ENCODE results near the gene PLPP1. TPM values are rescaled to one million over a fixed set of nuclear protein-coding genes. Genes with fewer than 3 reads are reported as not detected.
A peak's percentile ranks its signal among the peaks of the same experiment; 100 is the strongest.

PLPP1 gene
- total and polyA plus RNA-seq, 8 donors: 56.2 to 93.6 (median 85.1) TPM

DNA sequence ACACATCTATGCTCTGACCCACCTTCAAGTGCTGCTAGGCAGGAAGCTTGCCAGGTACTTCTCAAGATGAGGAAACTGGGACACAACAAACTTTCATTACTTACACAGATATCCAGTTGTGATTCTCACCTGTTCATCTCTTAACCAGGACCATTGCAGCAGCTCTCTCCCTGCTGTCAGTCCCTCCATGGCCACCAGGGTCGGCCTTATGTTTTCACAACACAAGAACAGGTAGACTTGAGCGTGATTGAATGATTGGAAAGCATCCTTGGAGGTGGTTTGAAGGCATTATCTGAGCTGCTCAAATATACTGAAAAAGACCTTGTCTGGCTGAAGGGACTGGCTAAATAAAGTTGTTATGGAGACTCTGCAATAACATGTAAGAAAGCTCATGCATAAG is 132.6 kb downstream of the PLPP1 start:
- DNase-seq (no peak), ATAC-seq (no peak)
- Histone ChIP-seq H3K9me3 (no peaks in the 10 kb centered on the region), H3K36me3 (peaks cover 0 to 72% of the 10 kb centered on the region in 2 donors), H3K27ac (no peak overlapping the region), H3K4me1 (no peaks in the 10 kb centered on the region), H3K4me3 (no peak overlapping the region), H3K27me3 (no peaks in the 10 kb centered on the region)
- intact Hi-C loops (cut with DNase I): no loop called here
- TF ChIP-seq, protein P1, sequence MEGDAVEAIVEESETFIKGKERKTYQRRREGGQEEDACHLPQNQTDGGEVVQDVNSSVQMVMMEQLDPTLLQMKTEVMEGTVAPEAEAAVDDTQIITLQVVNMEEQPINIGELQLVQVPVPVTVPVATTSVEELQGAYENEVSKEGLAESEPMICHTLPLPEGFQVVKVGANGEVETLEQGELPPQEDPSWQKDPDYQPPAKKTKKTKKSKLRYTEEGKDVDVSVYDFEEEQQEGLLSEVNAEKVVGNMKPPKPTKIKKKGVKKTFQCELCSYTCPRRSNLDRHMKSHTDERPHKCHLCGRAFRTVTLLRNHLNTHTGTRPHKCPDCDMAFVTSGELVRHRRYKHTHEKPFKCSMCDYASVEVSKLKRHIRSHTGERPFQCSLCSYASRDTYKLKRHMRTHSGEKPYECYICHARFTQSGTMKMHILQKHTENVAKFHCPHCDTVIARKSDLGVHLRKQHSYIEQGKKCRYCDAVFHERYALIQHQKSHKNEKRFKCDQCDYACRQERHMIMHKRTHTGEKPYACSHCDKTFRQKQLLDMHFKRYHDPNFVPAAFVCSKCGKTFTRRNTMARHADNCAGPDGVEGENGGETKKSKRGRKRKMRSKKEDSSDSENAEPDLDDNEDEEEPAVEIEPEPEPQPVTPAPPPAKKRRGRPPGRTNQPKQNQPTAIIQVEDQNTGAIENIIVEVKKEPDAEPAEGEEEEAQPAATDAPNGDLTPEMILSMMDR (IDR thresholded peaks at IDR 0.05): no peak

DNA sequence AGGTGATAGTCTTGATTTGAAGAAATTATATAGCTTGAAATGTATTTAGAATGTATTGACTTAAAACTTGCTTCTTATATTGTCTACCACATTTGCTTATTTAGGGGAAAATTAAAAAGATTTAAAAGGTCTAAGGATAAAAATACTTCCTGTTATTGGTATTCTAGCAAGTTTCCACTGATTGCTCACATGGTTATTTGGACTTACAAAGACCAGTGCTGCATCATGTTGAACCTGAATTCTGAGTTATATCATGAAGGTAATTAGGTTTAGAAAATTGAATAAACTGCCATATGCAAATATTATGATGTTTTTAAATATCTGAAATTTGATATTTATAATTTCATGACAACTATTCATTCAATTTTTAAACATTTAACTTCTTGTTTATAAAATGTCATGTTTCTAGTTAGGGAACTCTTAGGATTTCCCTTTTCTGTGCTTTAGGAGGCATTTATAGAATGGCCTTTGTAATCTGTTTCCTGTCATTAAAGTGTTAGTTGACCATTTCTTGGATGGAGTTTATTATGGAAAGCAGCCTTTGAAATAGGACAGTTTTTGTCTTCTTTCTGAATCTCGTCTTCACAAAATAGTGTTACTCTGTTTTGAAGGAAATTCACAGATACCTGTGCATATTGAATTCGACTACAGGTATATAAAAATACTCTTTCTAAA is 141.1 kb downstream of the PLPP1 start:
- no peaks in the 10 kb centered on the region for H3K27me3 ChIP-seq
- ATAC-seq (no peak), DNase-seq (no peak)
- no peaks in the 10 kb centered on the region for H3K4me1 ChIP-seq
- no peak overlapping the region for H3K27ac ChIP-seq
- no peak overlapping the region for H3K4me3 ChIP-seq
- peaks cover 0 to 5% of the 10 kb centered on the region in 2 donors for H3K9me3 ChIP-seq
- H3K36me3 ChIP-seq: peaks cover 0 to 55% of the 10 kb centered on the region in 2 donors
- TF ChIP-seq, protein P1 (IDR thresholded peaks at IDR 0.05): no peak
- intact Hi-C loops (cut with DNase I): no loop called here

DNA sequence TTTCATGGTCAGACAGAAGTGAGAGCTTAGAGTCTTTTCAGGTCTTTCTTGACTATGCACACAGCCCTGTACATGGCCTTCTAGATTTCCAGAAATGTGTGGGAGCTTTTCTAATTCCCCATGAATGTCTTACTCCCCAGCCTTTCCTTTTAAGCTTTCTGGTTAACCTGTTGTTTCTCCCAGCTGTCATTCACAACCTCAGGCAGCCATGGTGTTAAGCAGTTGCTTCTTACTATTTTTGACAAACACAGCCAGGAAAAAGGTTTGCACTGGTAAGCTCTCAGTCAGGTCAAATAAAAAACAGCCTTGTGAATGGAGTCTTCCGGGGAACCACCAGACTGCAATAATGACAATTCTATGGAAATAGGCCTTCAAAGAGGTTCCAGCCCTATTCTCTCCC is 142.1 kb downstream of the PLPP1 start:
- intact Hi-C loops (cut with DNase I): no loop called here
- TF ChIP-seq, protein P1 (IDR thresholded peaks at IDR 0.05): no peak
- H3K36me3 ChIP-seq: peaks cover 0 to 61% of the 10 kb centered on the region in 2 donors
- no peaks in the 10 kb centered on the region for H3K4me1 ChIP-seq
- no peaks in the 10 kb centered on the region for H3K27me3 ChIP-seq
- H3K9me3 ChIP-seq: peaks cover 0 to 5% of the 10 kb centered on the region in 2 donors
- no peak overlapping the region for H3K27ac ChIP-seq
- H3K4me3 ChIP-seq: no peak overlapping the region
- DNase-seq (no peak), ATAC-seq (no peak)

DNA sequence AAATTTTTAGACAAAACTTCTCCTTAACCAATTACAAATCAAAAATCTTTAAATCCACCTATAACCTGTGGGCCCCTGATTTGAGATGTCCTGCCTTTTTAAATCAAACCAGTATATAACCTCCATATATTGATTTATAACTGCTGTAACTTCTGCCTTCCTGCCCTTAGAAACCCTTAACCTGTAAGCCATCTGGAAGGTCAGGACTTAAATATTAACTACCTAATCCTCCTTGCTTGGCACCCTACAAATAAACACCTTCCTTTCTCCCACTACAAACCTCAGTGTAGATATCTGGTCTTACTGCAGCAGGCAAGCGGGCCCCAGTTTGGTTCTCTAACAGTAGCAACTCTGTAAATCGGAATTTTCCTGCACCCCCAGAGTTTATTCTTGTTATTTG is 143.1 kb downstream of the PLPP1 start:
- H3K27me3 ChIP-seq: no peaks in the 10 kb centered on the region
- no peak overlapping the region for H3K4me3 ChIP-seq
- no peak for ATAC-seq
- H3K9me3 ChIP-seq: peaks cover 0 to 5% of the 10 kb centered on the region in 2 donors
- H3K36me3 ChIP-seq: peaks cover 0 to 60% of the 10 kb centered on the region in 2 donors
- DNase-seq: no peak
- intact Hi-C loops (cut with DNase I): no loop called here
- H3K4me1 ChIP-seq: no peaks in the 10 kb centered on the region
- no peak overlapping the region for H3K27ac ChIP-seq
- TF ChIP-seq, protein P1 (IDR thresholded peaks at IDR 0.05): no peak

DNA sequence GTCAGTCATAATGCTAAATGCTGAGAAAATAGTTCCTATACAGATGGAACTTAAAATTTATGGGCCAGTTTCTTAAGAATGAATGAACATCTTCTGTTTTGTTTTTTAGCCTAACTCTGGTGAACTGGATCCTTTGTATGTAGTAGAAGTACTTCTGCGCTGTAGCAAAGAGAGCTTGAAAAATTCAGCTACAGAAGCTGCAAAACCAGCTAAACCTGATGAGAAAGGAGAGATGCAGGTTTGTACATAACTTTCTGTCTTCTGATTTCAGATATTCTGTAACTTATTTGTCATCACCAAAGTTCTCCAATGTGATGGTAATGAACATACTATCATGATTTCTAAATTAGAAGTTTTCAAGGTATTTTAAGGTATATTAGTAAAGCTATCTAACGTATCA is 146.9 kb downstream of the PLPP1 start:
- TF ChIP-seq, protein P1 (IDR thresholded peaks at IDR 0.05): no peak
- ATAC-seq (no peak), DNase-seq (peak in 1 of 4 donors; percentile 32)
- peaks cover 0 to 69% of the 10 kb centered on the region in 2 donors for H3K36me3 ChIP-seq
- intact Hi-C loops (cut with DNase I): no loop called here
- H3K9me3 ChIP-seq: peaks cover 0 to 15% of the 10 kb centered on the region in 2 donors
- H3K4me1 ChIP-seq: no peaks in the 10 kb centered on the region
- no peak overlapping the region for H3K27ac ChIP-seq
- H3K4me3 ChIP-seq: no peak overlapping the region
- H3K27me3 ChIP-seq: no peaks in the 10 kb centered on the region

All from left lung (tissue), 10 donors.